ENCODE measurements around the gene KLHDC4.

DNA sequence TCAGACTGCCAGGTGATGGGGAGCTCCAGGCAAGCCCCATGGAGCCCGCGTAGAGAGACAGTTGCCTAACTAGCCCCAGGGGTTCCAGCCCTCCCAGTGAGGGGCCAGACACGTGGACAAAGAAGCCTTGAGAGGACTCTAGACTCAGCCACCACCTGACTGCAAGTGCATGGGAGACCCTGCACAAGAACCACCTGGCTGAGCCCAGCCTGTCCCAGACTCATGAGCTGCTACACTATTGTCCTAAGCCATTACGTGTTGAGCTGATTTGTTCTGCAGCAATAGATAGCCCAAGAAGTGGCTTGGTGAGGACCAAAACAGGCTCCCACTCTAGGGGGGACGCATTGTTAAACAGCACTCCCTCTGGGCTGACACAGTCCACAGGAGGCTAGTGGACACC is 37.6 kb upstream of the KLHDC4 start:
- no peak for TF ChIP-seq POLR2A (IDR thresholded peaks at IDR 0.05; ENCODE audit: low read length)
- TF ChIP-seq GATA1 (IDR thresholded peaks at IDR 0.05; ENCODE audit: low read depth, low read length) = no peak

Data from erythroblast (primary cell).